Neuronal stem cell (in vitro differentiated cells): ENCODE measurements around the gene CAMK1D.
A peak's percentile ranks its signal among the peaks of the same experiment; 100 is the strongest.
"Not testable (repeated sequence)": the region's sequence is repeated elsewhere in the genome, so short reads cannot be mapped to it uniquely, and the experiment has no call there.

Experiments
- DNase-seq: peaks from one replicate; pipeline ENCODE4 v3.0.0-alpha.2; 2013; ENCODE audit warnings: low spot score
- H2AFZ ChIP-seq: one replicate; pipeline ENCODE4 v1.6.1; 2013; ENCODE audit warnings: mild to moderate bottlenecking, low read length, inconsistent platforms
- H2AK5ac ChIP-seq: 2 replicates; pipeline ENCODE4 v1.6.1; 2013; ENCODE audit warnings: low read depth, mild to moderate bottlenecking, inconsistent platforms, low read length, moderate library complexity, mixed read lengths
- H2BK120ac ChIP-seq: 2 replicates; pipeline ENCODE4 v1.6.1; 2013; ENCODE audit warnings: low read depth, mild to moderate bottlenecking, inconsistent platforms, low read length, moderate library complexity, mixed read lengths
- H2BK12ac ChIP-seq: one replicate; pipeline ENCODE4 v1.6.1; 2013; ENCODE audit warnings: low read length, inconsistent platforms
- H2BK15ac ChIP-seq: 2 replicates; pipeline ENCODE4 v1.6.1; 2013; ENCODE audit warnings: mild to moderate bottlenecking, low read length, inconsistent platforms, mixed read lengths
- H2BK5ac ChIP-seq: one replicate; pipeline ENCODE4 v1.6.1; 2013; ENCODE audit warnings: inconsistent platforms, mild to moderate bottlenecking, low read length, moderate library complexity
- H3K14ac ChIP-seq: one replicate; pipeline ENCODE4 v1.6.1; 2013; ENCODE audit warnings: low read length, inconsistent platforms
- H3K18ac ChIP-seq: 2 replicates; pipeline ENCODE4 v1.6.1; 2013; ENCODE audit warnings: low read length, inconsistent platforms
- H3K23ac ChIP-seq: 2 replicates; pipeline ENCODE4 v1.6.1; 2013; ENCODE audit warnings: low read depth, mild to moderate bottlenecking, mixed read lengths, low read length, inconsistent platforms; ENCODE audit not compliant: poor library complexity
- H3K27ac ChIP-seq: replicated peaks from 3 replicates; pipeline ENCODE4 v1.5.1; 2013; ENCODE audit warnings: low read length, inconsistent platforms
- H3K27me3 ChIP-seq, 3 experiments: 2 replicates each; pipeline ENCODE4 v1.6.1; 2013; ENCODE audit warnings: low read length in 3 of 3, mild to moderate bottlenecking in 2 of 3, inconsistent platforms in 1 of 3, low read depth in 1 of 3, mixed read lengths in 1 of 3, moderate library complexity in 1 of 3; ENCODE audit not compliant: control insufficient read depth in 3 of 3, insufficient read depth in 3 of 3
- H3K36me3 ChIP-seq, 2 donors: replicated peaks in 1 of 2; 2 replicates each; pipeline ENCODE4 v1.6.1; 2013; ENCODE audit warnings: low read length in 2 of 2; ENCODE audit not compliant: control insufficient read depth in 2 of 2, insufficient read depth in 2 of 2
- H3K4ac ChIP-seq: 2 replicates; pipeline ENCODE4 v1.6.1; 2013; ENCODE audit warnings: inconsistent platforms, mild to moderate bottlenecking, low read length, moderate library complexity
- H3K4me1 ChIP-seq, 2 donors: 1 replicate in 1 of 2; 2 replicates in 1 of 2; pipeline ENCODE4 v1.6.1; 2013; ENCODE audit warnings: low read length in 2 of 2, low read depth in 1 of 2; ENCODE audit not compliant: control insufficient read depth in 2 of 2, insufficient read depth in 1 of 2
- H3K4me2 ChIP-seq: one replicate; pipeline ENCODE4 v1.6.1; 2013; ENCODE audit warnings: mild to moderate bottlenecking, low read length, inconsistent platforms; ENCODE audit not compliant: insufficient read depth, poor library complexity, severe bottlenecking
- H3K4me3 ChIP-seq, 2 donors: 2 replicates each; pipeline ENCODE4 v1.5.1; 2013; ENCODE audit warnings: low read length in 2 of 2, mild to moderate bottlenecking in 2 of 2, inconsistent platforms in 1 of 2, moderate library complexity in 1 of 2
- H3K79me1 ChIP-seq: one replicate; pipeline ENCODE4 v1.6.1; 2013; ENCODE audit warnings: low read depth, mild to moderate bottlenecking, inconsistent platforms, low read length, moderate library complexity
- H3K9ac ChIP-seq: one replicate; pipeline ENCODE4 v1.6.1; 2013; ENCODE audit warnings: mild to moderate bottlenecking, low read depth, low read length, inconsistent platforms; ENCODE audit not compliant: poor library complexity
- H3K9me3 ChIP-seq, 2 donors: replicated peaks in 1 of 2; 2 replicates each; pipeline versions ENCODE3 to v1.6.1; 2013; ENCODE audit warnings: low read length in 2 of 2, mild to moderate bottlenecking in 2 of 2, inconsistent platforms in 1 of 2, low read depth in 1 of 2, mixed read lengths in 1 of 2, moderate library complexity in 1 of 2; ENCODE audit not compliant: control insufficient read depth in 2 of 2, insufficient read depth in 1 of 2
- H4K8ac ChIP-seq: one replicate; pipeline ENCODE4 v1.6.1; 2013; ENCODE audit warnings: low read depth, mild to moderate bottlenecking, inconsistent platforms, low read length, moderate library complexity
- H4K91ac ChIP-seq: one replicate; pipeline ENCODE4 v1.6.1; 2013; ENCODE audit warnings: low read length, low read depth, mild to moderate bottlenecking, inconsistent platforms; ENCODE audit not compliant: poor library complexity
- WGBS, 2 donors: extraction: QIAGEN DNeasy Blood & Tissue Kit; methylation state at CpG; one replicate each; pipeline ENCODE4 v1.1.7; 2013; ENCODE audit warnings: missing lambda C conversion rate in 2 of 2, mixed read lengths in 1 of 2; ENCODE audit not compliant: insufficient read length in 2 of 2, insufficient replicate concordance in 1 of 2; ENCODE audit errors: extremely low coverage in 2 of 2; 5-methylcytosine and 5-hydroxymethylcytosine counted together

CAMK1D gene

GRCh38 chr10:12723220-12723619, 373.9 kb downstream of the CAMK1D start:
- H2BK15ac ChIP-seq = no peak overlapping the region
- H3K27me3 ChIP-seq = no peaks in the 10 kb centered on the region
- no peak overlapping the region for H3K23ac ChIP-seq
- no peaks in the 10 kb centered on the region for H3K36me3 ChIP-seq
- H2AK5ac ChIP-seq = no peak overlapping the region
- H3K4me3 ChIP-seq = no peak overlapping the region
- no peak overlapping the region for H4K91ac ChIP-seq
- H2BK120ac ChIP-seq = no peak overlapping the region
- H4K8ac ChIP-seq = no peak overlapping the region
- H3K9ac ChIP-seq = no peak overlapping the region
- no peak for DNase-seq
- H3K4me2 ChIP-seq = no peak overlapping the region
- H3K18ac ChIP-seq = no peak overlapping the region
- no peak overlapping the region for H3K4ac ChIP-seq
- H3K4me1 ChIP-seq = peaks cover 0 to 3% of the 10 kb centered on the region in 2 donors
- no peak overlapping the region for H3K14ac ChIP-seq
- 100% methylated on average over 2 of the region's 4 CpGs for WGBS, 2 donors
- no peaks in the 10 kb centered on the region for H3K79me1 ChIP-seq
- no peak overlapping the region for H2AFZ ChIP-seq
- no peaks in the 10 kb centered on the region for H3K9me3 ChIP-seq
- no peak overlapping the region for H2BK12ac ChIP-seq
- H3K27ac ChIP-seq = no peak overlapping the region
- H2BK5ac ChIP-seq = no peak overlapping the region

- H3K27me3 ChIP-seq = no peaks in the 10 kb centered on the region
- no peak overlapping the region for H2BK12ac ChIP-seq
- H3K4me2 ChIP-seq = no peak overlapping the region
- no peak overlapping the region for H3K27ac ChIP-seq
- WGBS, 2 donors = no CpG with 5 or more reads among the region's 10 CpGs
- H3K4ac ChIP-seq = no peak overlapping the region
- H4K91ac ChIP-seq = no peak overlapping the region
- H2BK15ac ChIP-seq = no peak overlapping the region
- H4K8ac ChIP-seq = no peak overlapping the region
- H3K18ac ChIP-seq = no peak overlapping the region
- H3K23ac ChIP-seq = no peak overlapping the region
- no peak overlapping the region for H2AFZ ChIP-seq
- H2BK5ac ChIP-seq = no peak overlapping the region
- H3K9me3 ChIP-seq = no peaks in the 10 kb centered on the region
- no peak overlapping the region for H2BK120ac ChIP-seq
- no peak overlapping the region for H3K4me3 ChIP-seq
- H3K4me1 ChIP-seq = peaks cover 0 to 3% of the 10 kb centered on the region in 2 donors
- no peak overlapping the region for H3K9ac ChIP-seq
- H3K36me3 ChIP-seq = no peaks in the 10 kb centered on the region
- H2AK5ac ChIP-seq = no peak overlapping the region
- H3K79me1 ChIP-seq = no peaks in the 10 kb centered on the region
- DNase-seq = no peak
- H3K14ac ChIP-seq = no peak overlapping the region
Observed at GRCh38 chr10:12724807-12725579, 375.6 kb downstream of the CAMK1D start.

GRCh38 chr10:12725580-12725888, 376.2 kb downstream of the CAMK1D start:
- H3K4me2 ChIP-seq, H2BK120ac ChIP-seq, H3K36me3 ChIP-seq, DNase-seq, H3K18ac ChIP-seq, H2AFZ ChIP-seq, H2BK12ac ChIP-seq, H3K27ac ChIP-seq, H3K4me3 ChIP-seq, H4K8ac ChIP-seq, H3K4ac ChIP-seq, H2AK5ac ChIP-seq, H3K4me1 ChIP-seq, H4K91ac ChIP-seq, H2BK15ac ChIP-seq, H3K9ac ChIP-seq, H3K27me3 ChIP-seq, H2BK5ac ChIP-seq, H3K23ac ChIP-seq, H3K9me3 ChIP-seq, H3K79me1 ChIP-seq, H3K14ac ChIP-seq: not testable (repeated sequence)
- WGBS, 2 donors = no CpG with 5 or more reads among the region's 5 CpGs

- H3K14ac ChIP-seq = no peak overlapping the region
- H3K36me3 ChIP-seq = no peaks in the 10 kb centered on the region
- no CpG with 5 or more reads among the region's 19 CpGs for WGBS, 2 donors
- no peak overlapping the region for H2BK12ac ChIP-seq
- H3K9ac ChIP-seq = peak overlapping the region; percentile 21
- no peaks in the 10 kb centered on the region for H3K27me3 ChIP-seq
- DNase-seq = no peak
- H2AFZ ChIP-seq = no peak overlapping the region
- no peaks in the 10 kb centered on the region for H3K79me1 ChIP-seq
- H3K18ac ChIP-seq = peak overlapping the region; percentile 46
- no peak overlapping the region for H3K4ac ChIP-seq
- peaks cover 0 to 3% of the 10 kb centered on the region in 2 donors for H3K4me1 ChIP-seq
- no peak overlapping the region for H4K8ac ChIP-seq
- no peak overlapping the region for H2BK15ac ChIP-seq
- H3K4me3 ChIP-seq = no peak overlapping the region
- no peaks in the 10 kb centered on the region for H3K9me3 ChIP-seq
- no peak overlapping the region for H4K91ac ChIP-seq
- no peak overlapping the region for H3K23ac ChIP-seq
- H3K27ac ChIP-seq = no peak overlapping the region
- H2BK5ac ChIP-seq = no peak overlapping the region
- no peak overlapping the region for H3K4me2 ChIP-seq
- no peak overlapping the region for H2BK120ac ChIP-seq
- peak overlapping the region; percentile 51 for H2AK5ac ChIP-seq
Observed at GRCh38 chr10:12726971-12727831, 377.9 kb downstream of the CAMK1D start.
